ENCODE results near the gene CNGA4.
"Not testable (repeated sequence)": the region's sequence is repeated elsewhere in the genome, so short reads cannot be mapped to it uniquely, and the experiment has no call there.

The CNGA4 gene

DNA sequence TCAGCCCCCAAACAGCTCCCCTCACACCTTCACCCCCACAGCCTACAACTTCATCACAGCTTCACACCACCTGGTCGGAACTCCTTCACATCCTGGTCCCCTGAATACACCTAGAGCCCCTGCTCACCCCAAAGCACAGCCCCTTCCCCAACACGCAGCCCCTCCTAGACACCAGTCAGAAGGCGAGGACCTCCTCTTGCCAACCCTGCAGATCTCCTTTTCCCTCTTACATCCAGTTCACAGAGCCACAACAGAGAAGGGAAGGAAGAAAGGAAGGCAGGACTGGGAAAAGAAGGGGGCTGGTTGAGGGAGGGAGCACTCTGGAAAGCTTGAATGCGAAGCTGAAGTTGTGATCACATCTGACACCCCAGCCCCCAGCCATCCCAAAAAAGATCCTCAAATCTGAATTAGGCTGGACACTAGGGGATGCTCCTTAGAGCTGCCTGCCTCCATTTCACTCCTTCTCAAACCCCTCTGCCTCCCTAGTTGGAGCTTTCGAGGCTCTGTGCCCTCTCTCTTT lies 21.4 kb downstream of the CNGA4 start:
- DNase-seq (ENCODE audit: low read depth in 4 of 4, low spot score in 1 of 4): no peak

- DNase-seq (ENCODE audit: low read depth in 4 of 4, low spot score in 1 of 4): no peak
Observed at GRCh38 chr11:6263662-6264061, 24.8 kb downstream of the CNGA4 start.

- no peak for DNase-seq (ENCODE audit: low read depth in 4 of 4, low spot score in 1 of 4)
Observed at GRCh38 chr11:6268820-6269219, 29.9 kb downstream of the CNGA4 start.

DNA sequence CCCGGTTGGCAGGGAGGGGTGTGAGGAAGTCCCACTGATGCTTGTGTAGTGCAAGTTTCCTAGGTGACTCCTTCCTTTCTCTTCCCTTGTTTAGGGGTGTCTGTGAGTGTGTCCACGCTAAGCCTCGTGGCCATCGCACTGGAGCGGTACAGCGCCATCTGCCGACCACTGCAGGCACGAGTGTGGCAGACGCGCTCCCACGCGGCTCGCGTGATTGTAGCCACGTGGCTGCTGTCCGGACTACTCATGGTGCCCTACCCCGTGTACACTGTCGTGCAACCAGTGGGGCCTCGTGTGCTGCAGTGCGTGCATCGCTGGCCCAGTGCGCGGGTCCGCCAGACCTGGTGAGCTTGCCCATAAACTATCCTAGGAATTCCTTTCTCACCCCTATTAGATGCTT lies 31.1 kb downstream of the CNGA4 start:
- no peak for DNase-seq (ENCODE audit: low read depth in 4 of 4, low spot score in 1 of 4)

GRCh38 chr11:6270584-6271246 lies 31.8 kb downstream of the CNGA4 start:
- no peak for DNase-seq (ENCODE audit: low read depth in 4 of 4, low spot score in 1 of 4)

DNA sequence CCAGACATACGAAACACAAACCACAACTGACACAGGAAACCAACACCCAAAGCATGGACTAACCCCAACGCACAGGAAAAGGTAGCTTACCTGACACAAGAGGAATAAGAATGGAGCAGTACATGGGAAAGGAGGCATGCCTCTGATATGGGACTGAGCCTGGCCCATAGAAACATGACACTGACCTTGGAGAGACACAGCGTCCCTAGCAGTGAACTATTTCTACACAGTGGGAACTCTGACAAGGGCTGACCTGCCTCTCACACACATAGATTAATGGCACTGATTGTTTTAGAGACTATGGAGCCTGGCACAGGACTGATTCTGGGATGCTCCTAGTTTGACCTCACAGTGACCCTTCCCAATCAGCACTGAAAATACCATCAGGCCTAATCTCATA lies 32.7 kb downstream of the CNGA4 start:
- no peak for DNase-seq (ENCODE audit: low read depth in 4 of 4, low spot score in 1 of 4)

GRCh38 chr11:6273188-6273587 lies 34.3 kb downstream of the CNGA4 start:
- DNase-seq (ENCODE audit: low read depth in 4 of 4, low spot score in 1 of 4): no peak

DNA sequence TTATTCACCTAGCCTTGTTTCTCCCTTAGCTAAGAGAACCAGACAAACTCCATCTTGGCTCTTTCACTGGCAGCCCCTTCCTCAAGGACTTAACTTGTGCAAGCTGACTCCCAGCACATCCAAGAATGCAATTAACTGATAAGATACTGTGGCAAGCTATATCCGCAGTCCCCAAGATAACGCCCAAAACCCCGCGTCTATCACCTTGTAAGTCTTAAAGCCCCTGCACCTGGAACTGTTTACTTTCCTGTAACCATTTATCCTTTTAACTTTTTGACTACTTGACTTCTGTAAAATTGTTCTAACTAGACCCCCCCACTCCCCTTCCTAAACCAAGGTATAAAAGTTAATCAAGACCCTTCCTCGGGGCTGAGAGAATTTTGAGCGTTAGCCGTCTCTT lies 41.9 kb downstream of the CNGA4 start:
- not testable (repeated sequence) for DNase-seq (ENCODE audit: low read depth in 4 of 4, low spot score in 1 of 4)

- no peak for DNase-seq (ENCODE audit: low read depth in 4 of 4, low spot score in 1 of 4)
Observed at GRCh38 chr11:6283453-6284023, 44.6 kb downstream of the CNGA4 start.

DNA sequence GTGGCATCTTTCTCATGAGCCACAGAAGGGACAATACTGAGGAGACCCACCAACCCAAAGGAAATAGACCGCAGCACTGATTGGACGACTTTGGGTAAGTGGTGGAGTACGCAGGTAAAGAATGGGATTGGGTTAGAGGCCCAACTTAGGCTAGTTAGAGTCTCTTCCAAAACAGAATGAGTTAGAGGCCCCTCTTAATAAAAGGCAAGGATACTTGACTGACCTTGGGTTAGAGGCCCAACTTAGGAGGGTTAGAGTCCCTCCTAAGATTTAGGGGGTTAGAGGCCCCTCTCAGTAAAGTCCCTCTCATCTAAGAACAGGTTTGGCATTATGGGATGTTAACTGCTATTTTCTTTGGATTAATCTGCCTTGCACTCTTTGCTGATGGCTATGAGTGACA lies 45.4 kb downstream of the CNGA4 start:
- no peak for DNase-seq (ENCODE audit: low read depth in 4 of 4, low spot score in 1 of 4)

DNA sequence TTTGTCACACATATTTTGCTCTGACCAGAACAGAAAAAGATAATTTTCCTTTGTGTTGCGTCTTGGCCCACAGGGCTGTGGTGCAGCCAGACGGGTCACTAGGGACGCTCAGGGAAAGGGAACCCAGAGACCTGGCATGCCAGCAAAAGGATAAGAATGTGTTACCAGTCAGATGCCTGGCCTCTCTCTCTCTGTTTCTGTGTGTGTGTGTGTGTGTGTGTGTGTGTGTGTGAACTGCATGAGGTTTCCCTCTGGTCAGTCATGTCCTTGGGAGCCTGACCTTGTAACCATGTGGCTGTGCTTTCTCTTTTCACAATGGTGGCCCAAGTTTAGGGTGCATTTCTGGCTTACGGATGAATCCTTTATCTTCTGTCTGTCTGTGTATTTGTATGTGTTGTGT lies 46.1 kb downstream of the CNGA4 start:
- no peak for DNase-seq (ENCODE audit: low read depth in 4 of 4, low spot score in 1 of 4)

Data from stimulated activated CD4-positive, alpha-beta T cell treated with anti-CD3 and anti-CD28 coated beads, Interleukin-1b, Interleukin-23, amount 100 ng/mL, for 24 hours (primary cell).